HEK293 (cell line): ENCODE measurements around the gene SLC4A11.

ENCODE experiments used
- KLF16 ChIP-seq: fragments of 450-650 bp; formaldehyde crosslinking; IDR thresholded peaks from 2 replicates; pipeline ENCODE4 v1.5.1; 2017; ENCODE audit warnings: missing biosample characterization, missing genetic modification characterization
- SCRT2 ChIP-seq: fragments of 450-650 bp; formaldehyde crosslinking; IDR thresholded peaks from 2 replicates; pipeline ENCODE4 v1.5.1; 2016; ENCODE audit warnings: missing biosample characterization, missing genetic modification characterization
- YY1 ChIP-seq: fragments of 450-650 bp; formaldehyde crosslinking; IDR thresholded peaks from 2 replicates; pipeline ENCODE4 v1.5.1; 2018; ENCODE audit warnings: missing biosample characterization, missing genetic modification characterization
- ZBTB8A ChIP-seq: fragments of 450-650 bp; formaldehyde crosslinking; IDR thresholded peaks from 2 replicates; pipeline ENCODE4 v1.5.1; 2016; ENCODE audit warnings: missing biosample characterization, missing genetic modification characterization
- ZNF10 ChIP-seq: fragments of 450-650 bp; formaldehyde crosslinking; IDR thresholded peaks from 2 replicates; pipeline ENCODE4 v1.5.1; 2017; ENCODE audit warnings: missing biosample characterization, missing genetic modification characterization
- ZNF202 ChIP-seq: fragments of 450-650 bp; formaldehyde crosslinking; IDR thresholded peaks from 2 replicates; pipeline ENCODE4 v1.5.1; 2016; ENCODE audit warnings: missing biosample characterization, missing genetic modification characterization, borderline replicate concordance
- TF ChIP-seq, protein P1 (sequence below): fragments of 450-650 bp; formaldehyde crosslinking; IDR thresholded peaks from 2 replicates; pipeline ENCODE4 v1.5.1; 2016; ENCODE audit warnings: missing biosample characterization, missing genetic modification characterization
- TF ChIP-seq, protein P2 (sequence below): fragments of 450-650 bp; formaldehyde crosslinking; IDR thresholded peaks from 2 replicates; pipeline ENCODE4 v1.5.1; 2016; ENCODE audit warnings: missing biosample characterization, missing genetic modification characterization, low read depth
- TF ChIP-seq, protein P3 (sequence below): fragments of 450-650 bp; formaldehyde crosslinking; IDR thresholded peaks from 2 replicates; pipeline ENCODE4 v1.5.1; 2016; ENCODE audit warnings: missing biosample characterization, missing genetic modification characterization
- TF ChIP-seq, protein P4 (sequence below): fragments of 450-650 bp; formaldehyde crosslinking; IDR thresholded peaks from 2 replicates; pipeline ENCODE4 v1.5.1; 2016; ENCODE audit warnings: missing biosample characterization, missing genetic modification characterization

DNA sequence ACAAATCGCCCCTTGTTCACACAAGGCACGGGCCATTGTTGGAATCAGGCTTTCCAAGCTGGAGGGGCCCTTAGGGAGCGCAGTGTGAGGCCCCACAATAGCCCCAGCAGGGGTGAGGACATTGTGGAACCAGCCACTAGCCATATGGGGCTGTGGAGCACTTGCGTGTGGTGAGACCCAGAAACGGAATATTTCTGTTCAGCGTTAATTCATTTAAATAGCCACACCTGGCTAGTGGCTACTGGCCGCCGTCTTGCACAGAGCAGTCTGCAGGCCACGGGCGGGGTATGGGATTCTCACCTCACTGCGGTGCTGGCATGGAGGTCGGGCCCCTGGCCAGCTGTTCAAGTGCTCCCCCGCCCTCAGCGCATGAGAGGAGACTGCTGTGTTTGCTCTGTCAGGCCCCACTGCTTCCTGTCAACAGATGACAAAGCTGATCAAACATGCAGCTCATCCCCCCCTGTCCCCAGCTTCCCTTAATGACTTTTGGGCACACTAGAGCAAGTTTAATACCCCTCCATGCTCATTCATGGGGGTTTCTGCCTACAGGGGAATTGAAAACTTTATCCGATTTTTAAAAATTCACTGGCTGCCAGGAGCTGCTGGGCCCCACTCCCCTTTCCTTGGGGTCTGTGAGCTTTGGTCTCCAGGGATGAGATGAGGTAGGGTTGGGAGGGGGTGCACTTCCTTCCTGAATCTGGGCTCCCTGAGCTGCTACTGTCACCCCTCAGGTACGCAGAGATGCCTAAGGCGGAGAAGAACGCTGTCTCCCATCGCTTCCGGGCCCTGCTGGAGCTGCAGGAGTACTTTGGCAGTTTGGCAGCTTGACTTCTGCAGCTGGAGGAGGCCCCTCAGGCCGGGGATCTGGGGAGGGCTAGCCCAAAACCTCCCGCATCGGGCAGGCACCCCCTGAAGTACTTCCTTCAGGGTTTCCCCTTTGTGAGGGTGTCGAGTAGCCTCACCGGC lies 16.1 kb downstream of the SLC4A11 start:
- TF ChIP-seq, protein P1, sequence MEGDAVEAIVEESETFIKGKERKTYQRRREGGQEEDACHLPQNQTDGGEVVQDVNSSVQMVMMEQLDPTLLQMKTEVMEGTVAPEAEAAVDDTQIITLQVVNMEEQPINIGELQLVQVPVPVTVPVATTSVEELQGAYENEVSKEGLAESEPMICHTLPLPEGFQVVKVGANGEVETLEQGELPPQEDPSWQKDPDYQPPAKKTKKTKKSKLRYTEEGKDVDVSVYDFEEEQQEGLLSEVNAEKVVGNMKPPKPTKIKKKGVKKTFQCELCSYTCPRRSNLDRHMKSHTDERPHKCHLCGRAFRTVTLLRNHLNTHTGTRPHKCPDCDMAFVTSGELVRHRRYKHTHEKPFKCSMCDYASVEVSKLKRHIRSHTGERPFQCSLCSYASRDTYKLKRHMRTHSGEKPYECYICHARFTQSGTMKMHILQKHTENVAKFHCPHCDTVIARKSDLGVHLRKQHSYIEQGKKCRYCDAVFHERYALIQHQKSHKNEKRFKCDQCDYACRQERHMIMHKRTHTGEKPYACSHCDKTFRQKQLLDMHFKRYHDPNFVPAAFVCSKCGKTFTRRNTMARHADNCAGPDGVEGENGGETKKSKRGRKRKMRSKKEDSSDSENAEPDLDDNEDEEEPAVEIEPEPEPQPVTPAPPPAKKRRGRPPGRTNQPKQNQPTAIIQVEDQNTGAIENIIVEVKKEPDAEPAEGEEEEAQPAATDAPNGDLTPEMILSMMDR (tag by site-specific recombination), result no peak
- TF ChIP-seq ZBTB8A (tag by site-specific recombination) (no peak), YY1 (tag by site-specific recombination) (no peak), ZNF202 (tag by site-specific recombination) (no peak), ZNF10 (no peak), SCRT2 (no peak), KLF16 (tag by site-specific recombination) (no peak)
- TF ChIP-seq, protein P2, sequence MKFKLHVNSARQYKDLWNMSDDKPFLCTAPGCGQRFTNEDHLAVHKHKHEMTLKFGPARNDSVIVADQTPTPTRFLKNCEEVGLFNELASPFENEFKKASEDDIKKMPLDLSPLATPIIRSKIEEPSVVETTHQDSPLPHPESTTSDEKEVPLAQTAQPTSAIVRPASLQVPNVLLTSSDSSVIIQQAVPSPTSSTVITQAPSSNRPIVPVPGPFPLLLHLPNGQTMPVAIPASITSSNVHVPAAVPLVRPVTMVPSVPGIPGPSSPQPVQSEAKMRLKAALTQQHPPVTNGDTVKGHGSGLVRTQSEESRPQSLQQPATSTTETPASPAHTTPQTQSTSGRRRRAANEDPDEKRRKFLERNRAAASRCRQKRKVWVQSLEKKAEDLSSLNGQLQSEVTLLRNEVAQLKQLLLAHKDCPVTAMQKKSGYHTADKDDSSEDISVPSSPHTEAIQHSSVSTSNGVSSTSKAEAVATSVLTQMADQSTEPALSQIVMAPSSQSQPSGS (tag by site-specific recombination), result no peak
- TF ChIP-seq, protein P3, sequence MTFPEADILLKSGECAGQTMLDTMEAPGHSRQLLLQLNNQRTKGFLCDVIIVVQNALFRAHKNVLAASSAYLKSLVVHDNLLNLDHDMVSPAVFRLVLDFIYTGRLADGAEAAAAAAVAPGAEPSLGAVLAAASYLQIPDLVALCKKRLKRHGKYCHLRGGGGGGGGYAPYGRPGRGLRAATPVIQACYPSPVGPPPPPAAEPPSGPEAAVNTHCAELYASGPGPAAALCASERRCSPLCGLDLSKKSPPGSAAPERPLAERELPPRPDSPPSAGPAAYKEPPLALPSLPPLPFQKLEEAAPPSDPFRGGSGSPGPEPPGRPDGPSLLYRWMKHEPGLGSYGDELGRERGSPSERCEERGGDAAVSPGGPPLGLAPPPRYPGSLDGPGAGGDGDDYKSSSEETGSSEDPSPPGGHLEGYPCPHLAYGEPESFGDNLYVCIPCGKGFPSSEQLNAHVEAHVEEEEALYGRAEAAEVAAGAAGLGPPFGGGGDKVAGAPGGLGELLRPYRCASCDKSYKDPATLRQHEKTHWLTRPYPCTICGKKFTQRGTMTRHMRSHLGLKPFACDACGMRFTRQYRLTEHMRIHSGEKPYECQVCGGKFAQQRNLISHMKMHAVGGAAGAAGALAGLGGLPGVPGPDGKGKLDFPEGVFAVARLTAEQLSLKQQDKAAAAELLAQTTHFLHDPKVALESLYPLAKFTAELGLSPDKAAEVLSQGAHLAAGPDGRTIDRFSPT (tag by site-specific recombination), result no peak
- TF ChIP-seq, protein P4, sequence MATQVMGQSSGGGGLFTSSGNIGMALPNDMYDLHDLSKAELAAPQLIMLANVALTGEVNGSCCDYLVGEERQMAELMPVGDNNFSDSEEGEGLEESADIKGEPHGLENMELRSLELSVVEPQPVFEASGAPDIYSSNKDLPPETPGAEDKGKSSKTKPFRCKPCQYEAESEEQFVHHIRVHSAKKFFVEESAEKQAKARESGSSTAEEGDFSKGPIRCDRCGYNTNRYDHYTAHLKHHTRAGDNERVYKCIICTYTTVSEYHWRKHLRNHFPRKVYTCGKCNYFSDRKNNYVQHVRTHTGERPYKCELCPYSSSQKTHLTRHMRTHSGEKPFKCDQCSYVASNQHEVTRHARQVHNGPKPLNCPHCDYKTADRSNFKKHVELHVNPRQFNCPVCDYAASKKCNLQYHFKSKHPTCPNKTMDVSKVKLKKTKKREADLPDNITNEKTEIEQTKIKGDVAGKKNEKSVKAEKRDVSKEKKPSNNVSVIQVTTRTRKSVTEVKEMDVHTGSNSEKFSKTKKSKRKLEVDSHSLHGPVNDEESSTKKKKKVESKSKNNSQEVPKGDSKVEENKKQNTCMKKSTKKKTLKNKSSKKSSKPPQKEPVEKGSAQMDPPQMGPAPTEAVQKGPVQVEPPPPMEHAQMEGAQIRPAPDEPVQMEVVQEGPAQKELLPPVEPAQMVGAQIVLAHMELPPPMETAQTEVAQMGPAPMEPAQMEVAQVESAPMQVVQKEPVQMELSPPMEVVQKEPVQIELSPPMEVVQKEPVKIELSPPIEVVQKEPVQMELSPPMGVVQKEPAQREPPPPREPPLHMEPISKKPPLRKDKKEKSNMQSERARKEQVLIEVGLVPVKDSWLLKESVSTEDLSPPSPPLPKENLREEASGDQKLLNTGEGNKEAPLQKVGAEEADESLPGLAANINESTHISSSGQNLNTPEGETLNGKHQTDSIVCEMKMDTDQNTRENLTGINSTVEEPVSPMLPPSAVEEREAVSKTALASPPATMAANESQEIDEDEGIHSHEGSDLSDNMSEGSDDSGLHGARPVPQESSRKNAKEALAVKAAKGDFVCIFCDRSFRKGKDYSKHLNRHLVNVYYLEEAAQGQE (tag by site-specific recombination), result no peak
